ENCODE measurements around the gene TFPI2. TPM values are rescaled to one million over a fixed set of nuclear protein-coding genes. Genes with fewer than 3 reads are reported as not detected.
"Not testable (repeated sequence)": the region's sequence is repeated elsewhere in the genome, so short reads cannot be mapped to it uniquely, and the experiment has no call there.

The TFPI2 gene
- total RNA-seq, 4 donors from 2014 or later: 1.3 to 3.7 (median 1.5) TPM; not detected in 1

GRCh38 chr7:93915206-93915842 lies 24.8 kb upstream of the TFPI2 start:
- ATAC-seq; H3K4me3 ChIP-seq; intact Hi-C loops (cut with DNase I; ENCODE audit: low total_unique reads); H3K9me3 ChIP-seq; DNase-seq; H3K4me1 ChIP-seq; H3K36me3 ChIP-seq; H3K27me3 ChIP-seq; in situ Hi-C loops (cut with MboI; ENCODE audit: low sequenced_read_pairs in 4 of 4): not testable (repeated sequence)
- peak overlapping the region in 1 of 4 donors; percentile 22 for H3K27ac ChIP-seq

- Histone ChIP-seq H3K9me3 (no peaks in the 10 kb centered on the region), H3K27me3 (peaks cover 0 to 6% (median 0%) of the 10 kb centered on the region in 3 donors), H3K4me1 (no peaks in the 10 kb centered on the region), H3K4me3 (no peak overlapping the region), H3K27ac (peak overlapping the region; percentile 10 to 57 (median 32)), H3K36me3 (no peaks in the 10 kb centered on the region)
- intact Hi-C loops (cut with DNase I; ENCODE audit: low total_unique reads): no loop called here
- in situ Hi-C loops (cut with MboI; ENCODE audit: low sequenced_read_pairs in 4 of 4): no loop called here
- no peak for DNase-seq
- peak in 1 of 2 donors; percentile 60 for ATAC-seq
- TF ChIP-seq CTCF (IDR thresholded peaks at IDR 0.05 in 4 of 5, conservative IDR thresholded peaks at IDR 0.05 in 1 of 5) (no peak), POLR2A (IDR thresholded peaks at IDR 0.05) (no peak)
Observed at GRCh38 chr7:93914581-93915066, 24.1 kb upstream of the TFPI2 start.

- Histone ChIP-seq H3K9me3 (no peaks in the 10 kb centered on the region), H3K36me3 (no peaks in the 10 kb centered on the region), H3K4me1 (no peaks in the 10 kb centered on the region), H3K27me3 (no peaks in the 10 kb centered on the region), H3K4me3 (no peak overlapping the region), H3K27ac (no peak overlapping the region)
- in situ Hi-C loops (cut with MboI; ENCODE audit: low sequenced_read_pairs in 4 of 4): no loop called here
- no peak for DNase-seq
- intact Hi-C loops (cut with DNase I; ENCODE audit: low total_unique reads): no loop called here
- no peak for TF ChIP-seq POLR2A (IDR thresholded peaks at IDR 0.05)
- no peak for TF ChIP-seq CTCF (IDR thresholded peaks at IDR 0.05 in 4 of 5, conservative IDR thresholded peaks at IDR 0.05 in 1 of 5)
- ATAC-seq: no peak
Observed at GRCh38 chr7:93913197-93913596, 22.6 kb upstream of the TFPI2 start.

GRCh38 chr7:93911661-93912060 lies 21.1 kb upstream of the TFPI2 start:
- DNase-seq; in situ Hi-C loops (cut with MboI; ENCODE audit: low sequenced_read_pairs in 4 of 4); H3K4me3 ChIP-seq: not testable (repeated sequence)

GRCh38 chr7:93911242-93911641 lies 20.7 kb upstream of the TFPI2 start:
- DNase-seq; H3K9me3 ChIP-seq; H3K27me3 ChIP-seq; in situ Hi-C loops (cut with MboI; ENCODE audit: low sequenced_read_pairs in 4 of 4); H3K4me1 ChIP-seq; intact Hi-C loops (cut with DNase I; ENCODE audit: low total_unique reads); ATAC-seq; H3K4me3 ChIP-seq; H3K27ac ChIP-seq; H3K36me3 ChIP-seq: not testable (repeated sequence)

More at GRCh38 chr7:93911661-93912060, 21.1 kb upstream of the TFPI2 start:
- H3K27ac ChIP-seq; H3K4me1 ChIP-seq; H3K27me3 ChIP-seq; ATAC-seq; intact Hi-C loops (cut with DNase I; ENCODE audit: low total_unique reads); H3K9me3 ChIP-seq; H3K36me3 ChIP-seq: not testable (repeated sequence)

GRCh38 chr7:93910076-93910994 lies 19.8 kb upstream of the TFPI2 start:
- intact Hi-C loops (cut with DNase I; ENCODE audit: low total_unique reads) (no loop called here), in situ Hi-C loops (cut with MboI; ENCODE audit: low sequenced_read_pairs in 4 of 4) (no loop called here)
- Histone ChIP-seq H3K4me3 (no peak overlapping the region), H3K4me1 (no peaks in the 10 kb centered on the region), H3K9me3 (no peaks in the 10 kb centered on the region), H3K27me3 (no peaks in the 10 kb centered on the region), H3K27ac (peak overlapping the region in 2 of 4 donors; percentile 7 to 19), H3K36me3 (no peaks in the 10 kb centered on the region)
- ATAC-seq: peak; percentile 44 to 76
- TF ChIP-seq POLR2A (IDR thresholded peaks at IDR 0.05) (no peak), CTCF (IDR thresholded peaks at IDR 0.05 in 4 of 5, conservative IDR thresholded peaks at IDR 0.05 in 1 of 5) (no peak)
- DNase-seq: peak in 1 of 2 donors; percentile 37
